CD8-positive, alpha-beta memory T cell (primary cell): ENCODE data around the gene GPR37L1. TPM values are rescaled to one million over a fixed set of nuclear protein-coding genes. Genes with fewer than 3 reads are reported as not detected.
A peak's percentile ranks its signal among the peaks of the same experiment; 100 is the strongest.
"Not testable (repeated sequence)": the region's sequence is repeated elsewhere in the genome, so short reads cannot be mapped to it uniquely, and the experiment has no call there.

Source experiments
- CTCF ChIA-PET: fragments of 350-600 bp; sonication (Branson Sonifier 250); formaldehyde crosslinking; loops from one replicate; lab custom pipeline; 2021; ENCODE audit warnings: antibody characterized with exemption; lab: Charles Lee
- POLR2A ChIA-PET: fragments of 350-600 bp; sonication (Branson Sonifier 250); formaldehyde crosslinking; loops from one replicate; lab custom pipeline; 2021; ENCODE audit warnings: antibody characterized with exemption; lab: Charles Lee
- DNase-seq, 5 donors: peaks; one replicate each; pipeline versions ENCODE4 v3.0.0 to v3.0.0-alpha.2; 2020 to 2022; ENCODE audit warnings: mixed read lengths in 1 of 5
- H3K27ac ChIP-seq: one replicate; pipeline ENCODE4 v1.7.0; 2013; ENCODE audit warnings: low read depth, mild to moderate bottlenecking, low read length, moderate library complexity
- H3K27me3 ChIP-seq: 2 replicates; pipeline ENCODE4 v1.7.0; 2013; ENCODE audit warnings: low read length, mild to moderate bottlenecking; ENCODE audit not compliant: insufficient read depth, poor library complexity, severe bottlenecking
- H3K36me3 ChIP-seq: 2 replicates; pipeline ENCODE4 v1.7.0; 2013; ENCODE audit warnings: mild to moderate bottlenecking, low read length, moderate library complexity; ENCODE audit not compliant: insufficient read depth
- H3K4me1 ChIP-seq: 2 replicates; pipeline ENCODE4 v1.7.0; 2013; ENCODE audit warnings: mild to moderate bottlenecking, low read length, moderate library complexity; ENCODE audit not compliant: insufficient read depth
- H3K4me3 ChIP-seq: 2 replicates; pipeline ENCODE4 v1.7.0; 2013; ENCODE audit warnings: mild to moderate bottlenecking, low read length
- H3K9me3 ChIP-seq: 2 replicates; pipeline ENCODE4 v1.7.0; 2013; ENCODE audit warnings: mild to moderate bottlenecking, low read length
- H3K27ac Mint-ChIP-seq, 8 donors: one replicate each; pipeline ENCODE4 v1.8.0; 2020 to 2021; ENCODE audit warnings: mixed read lengths in 8 of 8, mild to moderate bottlenecking in 6 of 8, inconsistent platforms in 3 of 8, moderate library complexity in 3 of 8
- H3K27me3 Mint-ChIP-seq, 2 donors: one replicate each; pipeline ENCODE4 v1.8.0; 2020 to 2021; ENCODE audit warnings: mixed read lengths in 2 of 2, mild to moderate bottlenecking in 1 of 2, moderate library complexity in 1 of 2
- H3K36me3 Mint-ChIP-seq, 3 donors: one replicate each; pipeline ENCODE4 v1.8.0; 2020 to 2021; ENCODE audit warnings: mixed read lengths in 3 of 3, inconsistent platforms in 1 of 3, mild to moderate bottlenecking in 1 of 3
- H3K4me1 Mint-ChIP-seq, 3 donors: one replicate each; pipeline ENCODE4 v1.8.0; 2020 to 2021; ENCODE audit warnings: mixed read lengths in 3 of 3, inconsistent platforms in 1 of 3, mild to moderate bottlenecking in 1 of 3
- H3K4me3 Mint-ChIP-seq, 7 donors: one replicate each; pipeline ENCODE4 v1.8.0; 2020 to 2021; ENCODE audit warnings: mixed read lengths in 7 of 7, mild to moderate bottlenecking in 6 of 7, moderate library complexity in 4 of 7, inconsistent platforms in 2 of 7
- H3K9me3 Mint-ChIP-seq, 5 donors: one replicate each; pipeline ENCODE4 v1.8.0; 2020 to 2022; ENCODE audit warnings: mixed read lengths in 5 of 5, mild to moderate bottlenecking in 3 of 5, moderate library complexity in 2 of 5, inconsistent platforms in 1 of 5
- polyA plus RNA-seq: library from polyadenylated mRNA; unstranded; fragments of 300-500 nt; fragmentation: Illumina TruSeq; gene quantifications from one replicate; pipeline ENCODE4 v1.2.3, GENCODE V29; 2021
- total RNA-seq, 2 experiments: library from RNA; stranded (reverse); gene quantifications; one replicate each; pipeline ENCODE4 v1.2.3, GENCODE V29; 2021

The GPR37L1 gene
- total and polyA plus RNA-seq, 3 experiments from 2014 or later: 0.08 TPM; not detected in 2

DNA sequence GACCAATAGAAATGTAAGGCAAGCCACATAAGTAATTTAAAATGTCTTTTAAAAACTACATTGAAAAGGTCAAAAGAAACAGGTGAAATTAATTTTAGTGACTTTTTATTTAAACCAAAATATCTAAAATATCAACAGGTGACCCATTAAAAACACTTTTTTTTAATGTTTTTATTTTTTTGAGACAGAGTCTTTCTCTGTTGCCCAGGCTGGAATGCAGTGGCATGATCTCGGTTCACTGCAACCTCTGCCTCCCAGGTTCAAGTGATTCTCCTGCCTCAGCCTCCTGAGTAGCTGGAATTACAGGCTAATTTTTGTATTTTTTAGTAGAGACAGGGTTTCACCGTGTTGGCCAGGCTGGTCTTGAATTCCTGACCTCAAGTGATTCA lies 58.0 kb downstream of the GPR37L1 start:
- H3K27me3 Mint-ChIP-seq, H3K9me3 Mint-ChIP-seq, H3K27ac ChIP-seq, H3K27me3 ChIP-seq, H3K9me3 ChIP-seq, H3K36me3 Mint-ChIP-seq, H3K36me3 ChIP-seq, H3K27ac Mint-ChIP-seq, DNase-seq, H3K4me3 Mint-ChIP-seq, H3K4me3 ChIP-seq, H3K4me1 ChIP-seq, POLR2A ChIA-PET: not testable (repeated sequence)
- H3K4me1 Mint-ChIP-seq: peaks cover 11 to 14% (median 13%) of the 10 kb centered on the region in 3 donors
- CTCF ChIA-PET: interaction anchor here (0.9 to 3.1 kb wide), 3 partner anchors 8 to 539 kb away, joined by 3 to 10 read pairs (median 9); partner anchors contain the start of gene LGR6

DNA sequence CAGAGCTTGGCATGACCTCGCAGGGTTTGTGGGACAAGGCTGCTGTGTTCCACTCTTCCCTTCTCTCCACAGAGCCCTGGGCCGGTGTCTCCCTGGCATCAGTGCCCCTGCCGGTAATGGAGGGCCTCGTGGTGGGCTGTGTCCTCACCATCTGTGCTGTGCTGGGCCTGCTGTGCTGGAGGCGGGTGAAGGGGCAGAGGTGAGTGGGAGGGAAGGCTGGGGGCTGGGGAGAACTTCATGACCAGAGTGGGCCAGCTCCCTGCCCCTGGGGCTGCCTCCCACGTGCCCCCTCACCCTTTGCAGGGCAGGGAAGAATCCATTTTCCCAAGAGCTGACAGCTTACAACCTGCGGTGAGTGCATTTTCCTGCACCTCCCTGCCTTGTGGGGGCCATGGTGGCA lies 58.9 kb downstream of the GPR37L1 start:
- CTCF ChIA-PET: interaction anchor here (0.9 to 3.1 kb wide), 3 partner anchors 11 to 538 kb away, joined by 3 to 10 read pairs (median 4); partner anchors contain the start of genes LGR6 and PTPN7
- Mint-ChIP-seq H3K36me3 (no peaks in the 10 kb centered on the region), H3K4me1 (peaks cover 11 to 14% (median 13%) of the 10 kb centered on the region in 3 donors), H3K4me3 (no peak overlapping the region), H3K27me3 (peaks cover 2% of the 10 kb centered on the region in 2 donors), H3K27ac (no peak overlapping the region), H3K9me3 (no peaks in the 10 kb centered on the region)
- no peaks in the 10 kb centered on the region for H3K9me3 ChIP-seq
- DNase-seq: no peak
- no peaks in the 10 kb centered on the region for H3K36me3 ChIP-seq
- no peaks in the 10 kb centered on the region for H3K27me3 ChIP-seq
- peaks cover 8% of the 10 kb centered on the region for H3K4me1 ChIP-seq
- POLR2A ChIA-PET: no interaction called here
- H3K4me3 ChIP-seq: no peak overlapping the region
- no peak overlapping the region for H3K27ac ChIP-seq

DNA sequence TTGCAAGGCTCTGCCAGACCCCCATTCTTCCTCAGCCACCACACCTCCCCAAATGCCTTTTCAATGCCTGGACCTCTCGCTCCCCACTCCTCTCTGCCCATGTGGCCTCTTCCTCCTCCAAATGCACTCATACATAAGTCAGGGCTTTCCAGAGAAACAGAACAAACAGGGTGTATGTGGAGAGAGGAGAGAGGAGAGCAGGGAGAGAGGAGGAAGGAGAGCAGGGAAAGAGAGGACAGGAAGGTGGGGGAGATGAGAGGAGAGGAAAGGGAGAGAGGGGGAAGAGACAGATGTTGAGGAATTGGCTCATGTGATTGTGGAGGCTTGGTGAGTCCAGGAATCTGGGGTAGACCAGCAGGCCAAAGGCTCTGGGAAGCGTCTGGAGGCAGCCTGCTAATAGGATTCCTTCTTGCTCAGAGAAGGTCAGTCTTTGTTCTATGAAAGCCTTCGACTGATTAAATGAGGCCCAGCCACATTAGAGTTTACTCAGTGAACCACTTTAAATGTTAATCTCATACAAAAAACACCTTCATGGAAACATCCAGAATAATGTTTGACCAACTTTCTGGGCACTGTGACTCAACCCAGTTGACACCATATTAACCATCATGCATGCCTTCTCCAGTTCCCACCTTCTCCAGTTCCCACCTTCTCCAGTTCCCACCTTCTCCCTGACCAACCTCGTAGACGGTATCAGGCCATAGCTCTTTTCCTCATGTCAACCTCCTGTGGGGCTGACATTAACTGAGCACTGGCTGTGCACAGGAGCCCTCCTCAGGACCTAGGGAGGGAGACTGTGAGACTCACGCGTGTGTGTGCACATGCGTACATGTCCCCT lies 59.5 kb downstream of the GPR37L1 start:
- Histone ChIP-seq H3K36me3 (no peaks in the 10 kb centered on the region), H3K27ac (no peak overlapping the region), H3K27me3 (no peaks in the 10 kb centered on the region), H3K4me1 (peaks cover 8% of the 10 kb centered on the region), H3K9me3 (no peaks in the 10 kb centered on the region), H3K4me3 (no peak overlapping the region)
- ChIA-PET CTCF (interaction anchor here (0.9 to 2.1 kb wide), 3 partner anchors 10 to 134 kb away, joined by 4 to 6 read pairs (median 4); partner anchors contain the start of gene PTPN7), POLR2A (no interaction called here)
- no peaks in the 10 kb centered on the region for H3K36me3 Mint-ChIP-seq
- H3K4me1 Mint-ChIP-seq: peaks cover 11 to 14% (median 13%) of the 10 kb centered on the region in 3 donors
- no peak overlapping the region for H3K4me3 Mint-ChIP-seq
- peaks cover 2% of the 10 kb centered on the region in 2 donors for H3K27me3 Mint-ChIP-seq
- no peak for DNase-seq
- H3K9me3 Mint-ChIP-seq: no peaks in the 10 kb centered on the region
- H3K27ac Mint-ChIP-seq: peak overlapping the region in 1 of 8 donors; percentile 75

Other genes starting within 250 kb of the GPR37L1 start
- gene SHISA4, start 234.0 kb upstream of the GPR37L1 start, total RNA-seq: under 1 TPM; 0.24 to 0.88 TPM
- gene SHISA4, start 234.0 kb upstream of the GPR37L1 start, polyA plus RNA-seq: 0.41 TPM
- not detected for gene LMOD1, start 176.4 kb upstream of the GPR37L1 start, total RNA-seq
- gene LMOD1, start 176.4 kb upstream of the GPR37L1 start, polyA plus RNA-seq: not detected
- 100 to 1,000 TPM; 120 to 130 TPM for gene TIMM17A, start 167.4 kb upstream of the GPR37L1 start, total RNA-seq
- 31.5 TPM for gene TIMM17A, start 167.4 kb upstream of the GPR37L1 start, polyA plus RNA-seq
- gene RNPEP, start 140.3 kb upstream of the GPR37L1 start, total RNA-seq: 10 to 100 TPM; 30.5 to 33.2 TPM
- 36.3 TPM for gene RNPEP, start 140.3 kb upstream of the GPR37L1 start, polyA plus RNA-seq
- gene ELF3, start 112.3 kb upstream of the GPR37L1 start, total RNA-seq: under 1 TPM; 0.11 to 0.26 TPM
- not detected for gene ELF3, start 112.3 kb upstream of the GPR37L1 start, polyA plus RNA-seq
- 10 to 100 TPM; 50.2 to 51.4 TPM for gene ARL8A, start 21.8 kb downstream of the GPR37L1 start, total RNA-seq
- gene ARL8A, start 21.8 kb downstream of the GPR37L1 start, polyA plus RNA-seq: 12.3 TPM
- 100 to 1,000 TPM; 446 to 449 TPM for gene PTPN7, start 37.7 kb downstream of the GPR37L1 start, total RNA-seq
- gene PTPN7, start 37.7 kb downstream of the GPR37L1 start, polyA plus RNA-seq: 91.4 TPM
- under 1 TPM; 0.40 to 0.53 TPM for gene LGR6, start 70.9 kb downstream of the GPR37L1 start, total RNA-seq
- gene LGR6, start 70.9 kb downstream of the GPR37L1 start, polyA plus RNA-seq: 3.1 TPM
- 10 to 100 TPM; 71.8 to 76.9 TPM for gene UBE2T, start 219.0 kb downstream of the GPR37L1 start, total RNA-seq
- gene UBE2T, start 219.0 kb downstream of the GPR37L1 start, polyA plus RNA-seq: 6.8 TPM
- 10 to 100 TPM; 11.9 to 13.1 TPM for gene PPP1R12B, start 225.8 kb downstream of the GPR37L1 start, total RNA-seq
- 11.7 TPM for gene PPP1R12B, start 225.8 kb downstream of the GPR37L1 start, polyA plus RNA-seq